HG02938 (cell line): ENCODE measurements around the gene PHOX2B.
"Not testable (repeated sequence)": the region's sequence is repeated elsewhere in the genome, so short reads cannot be mapped to it uniquely, and the experiment has no call there.

Experiments used
- ATAC-seq: cut with Tn5 transposase; IDR thresholded peaks from one replicate; pipeline ENCODE4 v1.9.1; 2021; ENCODE audit warnings: mild to moderate bottlenecking, moderate library complexity; ENCODE audit not compliant: unreplicated experiment

Gene PHOX2B

GRCh38 chr4:41749631-41750039 lies 1.1 kb upstream of the PHOX2B start:
- no peak for ATAC-seq

- no peak for ATAC-seq
These were observed 403 bp downstream of the PHOX2B start for GRCh38 chr4:41748074-41748570.

- no peak for ATAC-seq
These were observed 1.1 kb downstream of the PHOX2B start for GRCh38 chr4:41747230-41748055.

- no peak for ATAC-seq
These were observed 1.9 kb downstream of the PHOX2B start for GRCh38 chr4:41746440-41747229.

GRCh38 chr4:41746025-41746439 lies 2.5 kb downstream of the PHOX2B start:
- ATAC-seq, result no peak

GRCh38 chr4:41745292-41746024 lies 3.1 kb downstream of the PHOX2B start:
- no peak for ATAC-seq

- ATAC-seq, result no peak
These were observed 3.8 kb downstream of the PHOX2B start for GRCh38 chr4:41744572-41745291.

GRCh38 chr4:41741354-41741753 lies 7.2 kb downstream of the PHOX2B start:
- ATAC-seq, result no peak

- not testable (repeated sequence) for ATAC-seq
These were observed 11.0 kb downstream of the PHOX2B start for GRCh38 chr4:41737491-41737890.

GRCh38 chr4:41734371-41734770 lies 14.2 kb downstream of the PHOX2B start:
- ATAC-seq, result no peak

GRCh38 chr4:41731569-41732126 lies 16.9 kb downstream of the PHOX2B start:
- ATAC-seq, result no peak

GRCh38 chr4:41728573-41728913 lies 20.0 kb downstream of the PHOX2B start:
- no peak for ATAC-seq

GRCh38 chr4:41727861-41728572 lies 20.5 kb downstream of the PHOX2B start:
- no peak for ATAC-seq

GRCh38 chr4:41725254-41725653 lies 23.3 kb downstream of the PHOX2B start:
- no peak for ATAC-seq

- no peak for ATAC-seq
These were observed 25.2 kb downstream of the PHOX2B start for GRCh38 chr4:41723286-41723685.

GRCh38 chr4:41722181-41722580 lies 26.3 kb downstream of the PHOX2B start:
- no peak for ATAC-seq

GRCh38 chr4:41719417-41719816 lies 29.1 kb downstream of the PHOX2B start:
- ATAC-seq, result no peak

GRCh38 chr4:41718907-41719306 lies 29.6 kb downstream of the PHOX2B start:
- ATAC-seq, result no peak

- no peak for ATAC-seq
These were observed 33.4 kb downstream of the PHOX2B start for GRCh38 chr4:41715155-41715554.
